ENCODE data around the gene GARIN5A.

- no peak for TF ChIP-seq POLR2AphosphoS5 (IDR thresholded peaks at IDR 0.05)
- TF ChIP-seq CTCF (IDR thresholded peaks at IDR 0.05) = no peak
- no peak for TF ChIP-seq EP300 (IDR thresholded peaks at IDR 0.05)
- TF ChIP-seq POLR2A (IDR thresholded peaks at IDR 0.05; ENCODE audit: low read depth) = no peak
Observed at GRCh38 chr19:50417111-50418081, 59.3 kb downstream of the GARIN5A start.

All from esophagus muscularis mucosa (tissue), 4 donors.